H1 (cell line): ENCODE measurements around the gene ETV5.

Source experiments
- ASH2L ChIP-seq: fragments of 200-600, 300-600 bp; sonication (generic); IDR thresholded peaks from one replicate; pipeline ENCODE4 v1.7.1; 2017; ENCODE audit warnings: low read length
- POLR2A ChIP-seq, 2 experiments: IDR thresholded peaks; 1 replicate in 1 of 2; 2 replicates in 1 of 2; pipeline ENCODE4 v1.6.1; 2011; ENCODE audit warnings: low read depth in 2 of 2, low read length in 2 of 2, mild to moderate bottlenecking in 2 of 2; ENCODE audit errors: control extremely low read depth in 1 of 2
- POLR2AphosphoS5 ChIP-seq: IDR thresholded peaks from 2 replicates; pipeline ENCODE4 v1.6.1; 2011; ENCODE audit warnings: low read depth, low read length
- TAF1 ChIP-seq: IDR thresholded peaks from 2 replicates; pipeline ENCODE4 v1.6.1; 2011; ENCODE audit warnings: mild to moderate bottlenecking, low read depth, low read length
- TF ChIP-seq, protein P1 (sequence below), 3 experiments: IDR thresholded peaks; 1 replicate in 2 of 3; 2 replicates in 1 of 3; pipeline versions ENCODE4 v1.5.1 to v1.6.1; 2011; ENCODE audit warnings: low read length in 3 of 3, mild to moderate bottlenecking in 3 of 3, inconsistent platforms in 2 of 3, low read depth in 1 of 3, moderate library complexity in 1 of 3; ENCODE audit not compliant: insufficient read depth in 1 of 3; ENCODE audit errors: control extremely low read depth in 1 of 3

DNA sequence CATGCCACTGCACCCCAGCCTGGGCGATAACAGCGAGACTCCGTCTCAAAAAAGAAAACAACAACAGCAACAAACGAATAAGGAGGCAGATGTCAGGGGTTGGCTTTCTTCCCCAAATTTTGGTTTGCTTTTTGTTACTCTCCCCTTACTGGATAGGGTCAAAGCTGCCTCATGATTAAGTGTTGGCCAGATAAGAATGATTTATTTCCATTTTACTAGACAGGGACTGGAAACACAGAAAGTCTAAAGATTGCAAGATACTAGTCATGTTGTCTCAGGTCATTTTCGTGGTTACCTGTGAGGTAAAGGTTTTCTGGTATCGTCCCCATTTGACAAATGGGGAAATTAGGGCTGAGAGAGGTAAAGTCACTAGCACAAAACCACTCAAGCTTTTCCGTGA, 18.6 kb upstream of the ETV5 start:
- TF ChIP-seq POLR2A (IDR thresholded peaks at IDR 0.05; ENCODE audit: control extremely low read depth in 1 of 2, low read depth in 2 of 2, low read length in 2 of 2) (no peak), TAF1 (no peak), ASH2L (no peak), POLR2AphosphoS5 (no peak)
- TF ChIP-seq, protein P1, sequence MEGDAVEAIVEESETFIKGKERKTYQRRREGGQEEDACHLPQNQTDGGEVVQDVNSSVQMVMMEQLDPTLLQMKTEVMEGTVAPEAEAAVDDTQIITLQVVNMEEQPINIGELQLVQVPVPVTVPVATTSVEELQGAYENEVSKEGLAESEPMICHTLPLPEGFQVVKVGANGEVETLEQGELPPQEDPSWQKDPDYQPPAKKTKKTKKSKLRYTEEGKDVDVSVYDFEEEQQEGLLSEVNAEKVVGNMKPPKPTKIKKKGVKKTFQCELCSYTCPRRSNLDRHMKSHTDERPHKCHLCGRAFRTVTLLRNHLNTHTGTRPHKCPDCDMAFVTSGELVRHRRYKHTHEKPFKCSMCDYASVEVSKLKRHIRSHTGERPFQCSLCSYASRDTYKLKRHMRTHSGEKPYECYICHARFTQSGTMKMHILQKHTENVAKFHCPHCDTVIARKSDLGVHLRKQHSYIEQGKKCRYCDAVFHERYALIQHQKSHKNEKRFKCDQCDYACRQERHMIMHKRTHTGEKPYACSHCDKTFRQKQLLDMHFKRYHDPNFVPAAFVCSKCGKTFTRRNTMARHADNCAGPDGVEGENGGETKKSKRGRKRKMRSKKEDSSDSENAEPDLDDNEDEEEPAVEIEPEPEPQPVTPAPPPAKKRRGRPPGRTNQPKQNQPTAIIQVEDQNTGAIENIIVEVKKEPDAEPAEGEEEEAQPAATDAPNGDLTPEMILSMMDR (IDR thresholded peaks at IDR 0.05; ENCODE audit: control extremely low read depth in 1 of 3, insufficient read depth in 1 of 3, low read depth in 1 of 3, low read length in 3 of 3): no peak
